ENCODE results near the gene RASGRF2.

DNA sequence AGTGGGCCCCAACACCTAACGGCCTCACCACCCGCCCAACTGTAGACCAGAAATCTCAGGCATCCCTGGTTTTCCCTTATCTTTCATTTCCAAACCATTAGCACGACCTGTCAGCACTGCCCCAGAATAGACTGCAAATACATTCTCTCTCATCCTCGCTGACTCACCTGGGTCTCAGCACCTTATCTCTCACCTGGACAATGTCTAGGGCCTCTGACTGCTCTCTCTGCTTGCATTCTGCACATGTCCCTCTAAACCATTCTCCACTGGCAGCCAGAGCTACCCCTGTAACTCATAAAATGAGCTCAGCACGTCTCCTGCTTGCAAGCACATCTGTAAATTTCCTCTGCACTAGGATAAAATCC lies 285.7 kb downstream of the RASGRF2 start:
- TF ChIP-seq, protein P1, sequence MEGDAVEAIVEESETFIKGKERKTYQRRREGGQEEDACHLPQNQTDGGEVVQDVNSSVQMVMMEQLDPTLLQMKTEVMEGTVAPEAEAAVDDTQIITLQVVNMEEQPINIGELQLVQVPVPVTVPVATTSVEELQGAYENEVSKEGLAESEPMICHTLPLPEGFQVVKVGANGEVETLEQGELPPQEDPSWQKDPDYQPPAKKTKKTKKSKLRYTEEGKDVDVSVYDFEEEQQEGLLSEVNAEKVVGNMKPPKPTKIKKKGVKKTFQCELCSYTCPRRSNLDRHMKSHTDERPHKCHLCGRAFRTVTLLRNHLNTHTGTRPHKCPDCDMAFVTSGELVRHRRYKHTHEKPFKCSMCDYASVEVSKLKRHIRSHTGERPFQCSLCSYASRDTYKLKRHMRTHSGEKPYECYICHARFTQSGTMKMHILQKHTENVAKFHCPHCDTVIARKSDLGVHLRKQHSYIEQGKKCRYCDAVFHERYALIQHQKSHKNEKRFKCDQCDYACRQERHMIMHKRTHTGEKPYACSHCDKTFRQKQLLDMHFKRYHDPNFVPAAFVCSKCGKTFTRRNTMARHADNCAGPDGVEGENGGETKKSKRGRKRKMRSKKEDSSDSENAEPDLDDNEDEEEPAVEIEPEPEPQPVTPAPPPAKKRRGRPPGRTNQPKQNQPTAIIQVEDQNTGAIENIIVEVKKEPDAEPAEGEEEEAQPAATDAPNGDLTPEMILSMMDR (IDR thresholded peaks at IDR 0.05), result no peak
- TF ChIP-seq POLR2A (IDR thresholded peaks at IDR 0.05), result no peak
